SK-N-SH treated with all-trans-retinoic acid at 6 μM for 48 hours (cell line): Measurements from ENCODE around the gene C4orf36.
"Not testable (repeated sequence)": the region's sequence is repeated elsewhere in the genome, so short reads cannot be mapped to it uniquely, and the experiment has no call there.

Experiments used
- ATAC-seq: fragments of 200-7000 bp; cut with Tn5 transposase; 3 replicates; pipeline ENCODE4 v1.9.1; 2020; ENCODE audit warnings: mild to moderate bottlenecking, moderate library complexity
- BACH2 ChIP-seq: fragments of 250-450 bp; sonication (Bioruptor Pico); IDR thresholded peaks from 2 replicates; pipeline ENCODE4 v1.9.0; 2021; ENCODE audit warnings: mild to moderate bottlenecking, borderline replicate concordance
- CREB5 ChIP-seq: fragments of 250-450 bp; sonication (Bioruptor Pico); IDR thresholded peaks from 2 replicates; pipeline ENCODE4 v1.5.1; 2020; ENCODE audit warnings: low read depth, mild to moderate bottlenecking, moderate library complexity
- CSDC2 ChIP-seq: fragments of 250-450 bp; sonication (Bioruptor Pico); IDR thresholded peaks from 2 replicates; pipeline ENCODE4 v1.5.0; 2020; ENCODE audit warnings: mild to moderate bottlenecking, moderate library complexity
- ESRRG ChIP-seq: fragments of 250-450 bp; sonication (Bioruptor Pico); IDR thresholded peaks from 2 replicates; pipeline ENCODE4 v1.6.1; 2021; ENCODE audit warnings: mild to moderate bottlenecking
- ISL1 ChIP-seq: fragments of 250-450 bp; sonication (Bioruptor Pico); IDR thresholded peaks from 2 replicates; pipeline ENCODE4 v2.1.2; 2022; ENCODE audit warnings: mild to moderate bottlenecking, moderate library complexity
- OSR1 ChIP-seq: fragments of 250-450 bp; sonication (Bioruptor Pico); IDR thresholded peaks from 2 replicates; pipeline ENCODE4 v1.8.0; 2022; ENCODE audit warnings: moderate library complexity, mild to moderate bottlenecking, inconsistent platforms
- POU6F1 ChIP-seq: fragments of 250-450 bp; sonication (Bioruptor Pico); IDR thresholded peaks from 2 replicates; pipeline ENCODE4 v1.8.0; 2021; ENCODE audit warnings: low read depth, mild to moderate bottlenecking, moderate library complexity, borderline replicate concordance
- PPARA ChIP-seq: fragments of 250-450 bp; sonication (Bioruptor Pico); IDR thresholded peaks from 2 replicates; pipeline ENCODE4 v1.5.0; 2020; ENCODE audit warnings: mild to moderate bottlenecking, borderline replicate concordance
- RARB ChIP-seq: fragments of 250-450 bp; sonication (Bioruptor Pico); IDR thresholded peaks from 2 replicates; pipeline ENCODE4 v1.8.0; 2021; ENCODE audit warnings: mild to moderate bottlenecking, moderate library complexity
- TCF4 ChIP-seq: fragments of 250-450 bp; sonication (Bioruptor Pico); IDR thresholded peaks from 2 replicates; pipeline ENCODE4 v1.8.0; 2021; ENCODE audit warnings: mild to moderate bottlenecking, moderate library complexity, borderline replicate concordance
- TOX ChIP-seq: fragments of 250-450 bp; sonication (Bioruptor Pico); IDR thresholded peaks from 2 replicates; pipeline ENCODE4 v1.8.0; 2021; ENCODE audit warnings: mild to moderate bottlenecking, moderate library complexity, borderline replicate concordance
- ZC3H10 ChIP-seq: fragments of 250-450 bp; sonication (Bioruptor Pico); IDR thresholded peaks from 2 replicates; pipeline ENCODE4 v1.5.1; 2021; ENCODE audit warnings: mild to moderate bottlenecking, moderate library complexity
- ZFP3 ChIP-seq: fragments of 250-450 bp; sonication (Bioruptor Pico); IDR thresholded peaks from 2 replicates; pipeline ENCODE4 v1.5.0; 2020; ENCODE audit warnings: mild to moderate bottlenecking, moderate library complexity
- ZFP30 ChIP-seq: fragments of 450-650 bp; formaldehyde crosslinking; IDR thresholded peaks from 2 replicates; pipeline ENCODE4 v1.5.0; 2022; ENCODE audit warnings: mild to moderate bottlenecking, moderate library complexity
- ZNF565 ChIP-seq: fragments of 450-650 bp; formaldehyde crosslinking; conservative IDR thresholded peaks from 2 replicates; pipeline ENCODE4 v1.5.0; 2020; ENCODE audit warnings: low read depth, mild to moderate bottlenecking, moderate library complexity
- ZNF70 ChIP-seq: fragments of 450-650 bp; formaldehyde crosslinking; IDR thresholded peaks from 2 replicates; pipeline ENCODE4 v1.5.0; 2020; ENCODE audit warnings: mild to moderate bottlenecking, moderate library complexity
- ZNF8 ChIP-seq: fragments of 450-650 bp; formaldehyde crosslinking; IDR thresholded peaks from 2 replicates; pipeline ENCODE4 v1.5.0; 2020; ENCODE audit warnings: mild to moderate bottlenecking, moderate library complexity
- TF ChIP-seq, protein P1 (sequence below): fragments of 250-450 bp; sonication (Bioruptor Pico); IDR thresholded peaks from 2 replicates; pipeline ENCODE4 v1.5.1; 2021; ENCODE audit warnings: mild to moderate bottlenecking, moderate library complexity
- TF ChIP-seq, protein P2 (sequence below): fragments of 250-450 bp; sonication (Bioruptor Pico); IDR thresholded peaks from 2 replicates; pipeline ENCODE4 v1.8.0; 2020; ENCODE audit warnings: mild to moderate bottlenecking, moderate library complexity, borderline replicate concordance
- TF ChIP-seq, protein P3 (sequence below): fragments of 250-450 bp; sonication (Bioruptor Pico); IDR thresholded peaks from 2 replicates; pipeline ENCODE4 v1.5.0; 2020; ENCODE audit warnings: mild to moderate bottlenecking, moderate library complexity

C4orf36 gene

DNA sequence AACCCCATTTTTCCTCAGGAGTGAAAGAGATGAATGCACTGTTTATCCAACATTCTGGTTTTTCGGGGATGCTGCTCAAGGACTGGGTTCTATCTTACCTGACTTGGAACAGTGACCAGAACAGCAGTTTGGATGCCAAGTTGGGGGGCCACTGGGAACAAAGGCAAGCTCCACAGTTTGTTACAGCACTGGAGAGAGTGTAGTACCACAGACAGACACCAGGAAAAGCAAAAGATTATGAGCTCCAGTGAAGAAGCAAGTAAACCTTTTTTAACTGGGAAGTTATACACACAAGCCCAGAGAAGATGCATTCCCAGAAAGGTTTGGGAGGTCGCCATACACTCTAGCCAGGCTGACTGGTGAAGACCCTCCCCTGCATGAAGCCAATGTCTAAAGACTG is 13.6 kb downstream of the C4orf36 start:
- no peak for ATAC-seq

GRCh38 chr4:86876894-86877685 is 15.1 kb downstream of the C4orf36 start:
- ATAC-seq: no peak
- TF ChIP-seq TCF4 (CRISPR knock-in tag) (no peak), CREB5 (CRISPR knock-in tag) (no peak), ZNF8 (CRISPR knock-in tag) (no peak), OSR1 (no peak), ZFP30 (CRISPR knock-in tag) (no peak), ESRRG (CRISPR knock-in tag) (no peak), ZFP3 (no peak), CSDC2 (CRISPR knock-in tag) (no peak), ZNF70 (no peak), ISL1 (no peak), PPARA (CRISPR knock-in tag) (no peak), BACH2 (CRISPR knock-in tag) (no peak), ZC3H10 (CRISPR knock-in tag) (no peak), RARB (no peak)
- TF ChIP-seq, protein P1, sequence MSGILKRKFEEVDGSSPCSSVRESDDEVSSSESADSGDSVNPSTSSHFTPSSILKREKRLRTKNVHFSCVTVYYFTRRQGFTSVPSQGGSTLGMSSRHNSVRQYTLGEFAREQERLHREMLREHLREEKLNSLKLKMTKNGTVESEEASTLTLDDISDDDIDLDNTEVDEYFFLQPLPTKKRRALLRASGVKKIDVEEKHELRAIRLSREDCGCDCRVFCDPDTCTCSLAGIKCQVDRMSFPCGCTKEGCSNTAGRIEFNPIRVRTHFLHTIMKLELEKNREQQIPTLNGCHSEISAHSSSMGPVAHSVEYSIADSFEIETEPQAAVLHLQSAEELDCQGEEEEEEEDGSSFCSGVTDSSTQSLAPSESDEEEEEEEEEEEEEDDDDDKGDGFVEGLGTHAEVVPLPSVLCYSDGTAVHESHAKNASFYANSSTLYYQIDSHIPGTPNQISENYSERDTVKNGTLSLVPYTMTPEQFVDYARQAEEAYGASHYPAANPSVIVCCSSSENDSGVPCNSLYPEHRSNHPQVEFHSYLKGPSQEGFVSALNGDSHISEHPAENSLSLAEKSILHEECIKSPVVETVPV (CRISPR knock-in tag): no peak
- TF ChIP-seq, protein P2, sequence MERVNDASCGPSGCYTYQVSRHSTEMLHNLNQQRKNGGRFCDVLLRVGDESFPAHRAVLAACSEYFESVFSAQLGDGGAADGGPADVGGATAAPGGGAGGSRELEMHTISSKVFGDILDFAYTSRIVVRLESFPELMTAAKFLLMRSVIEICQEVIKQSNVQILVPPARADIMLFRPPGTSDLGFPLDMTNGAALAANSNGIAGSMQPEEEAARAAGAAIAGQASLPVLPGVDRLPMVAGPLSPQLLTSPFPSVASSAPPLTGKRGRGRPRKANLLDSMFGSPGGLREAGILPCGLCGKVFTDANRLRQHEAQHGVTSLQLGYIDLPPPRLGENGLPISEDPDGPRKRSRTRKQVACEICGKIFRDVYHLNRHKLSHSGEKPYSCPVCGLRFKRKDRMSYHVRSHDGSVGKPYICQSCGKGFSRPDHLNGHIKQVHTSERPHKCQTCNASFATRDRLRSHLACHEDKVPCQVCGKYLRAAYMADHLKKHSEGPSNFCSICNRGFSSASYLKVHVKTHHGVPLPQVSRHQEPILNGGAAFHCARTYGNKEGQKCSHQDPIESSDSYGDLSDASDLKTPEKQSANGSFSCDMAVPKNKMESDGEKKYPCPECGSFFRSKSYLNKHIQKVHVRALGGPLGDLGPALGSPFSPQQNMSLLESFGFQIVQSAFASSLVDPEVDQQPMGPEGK (CRISPR knock-in tag): no peak
- TF ChIP-seq, protein P3, sequence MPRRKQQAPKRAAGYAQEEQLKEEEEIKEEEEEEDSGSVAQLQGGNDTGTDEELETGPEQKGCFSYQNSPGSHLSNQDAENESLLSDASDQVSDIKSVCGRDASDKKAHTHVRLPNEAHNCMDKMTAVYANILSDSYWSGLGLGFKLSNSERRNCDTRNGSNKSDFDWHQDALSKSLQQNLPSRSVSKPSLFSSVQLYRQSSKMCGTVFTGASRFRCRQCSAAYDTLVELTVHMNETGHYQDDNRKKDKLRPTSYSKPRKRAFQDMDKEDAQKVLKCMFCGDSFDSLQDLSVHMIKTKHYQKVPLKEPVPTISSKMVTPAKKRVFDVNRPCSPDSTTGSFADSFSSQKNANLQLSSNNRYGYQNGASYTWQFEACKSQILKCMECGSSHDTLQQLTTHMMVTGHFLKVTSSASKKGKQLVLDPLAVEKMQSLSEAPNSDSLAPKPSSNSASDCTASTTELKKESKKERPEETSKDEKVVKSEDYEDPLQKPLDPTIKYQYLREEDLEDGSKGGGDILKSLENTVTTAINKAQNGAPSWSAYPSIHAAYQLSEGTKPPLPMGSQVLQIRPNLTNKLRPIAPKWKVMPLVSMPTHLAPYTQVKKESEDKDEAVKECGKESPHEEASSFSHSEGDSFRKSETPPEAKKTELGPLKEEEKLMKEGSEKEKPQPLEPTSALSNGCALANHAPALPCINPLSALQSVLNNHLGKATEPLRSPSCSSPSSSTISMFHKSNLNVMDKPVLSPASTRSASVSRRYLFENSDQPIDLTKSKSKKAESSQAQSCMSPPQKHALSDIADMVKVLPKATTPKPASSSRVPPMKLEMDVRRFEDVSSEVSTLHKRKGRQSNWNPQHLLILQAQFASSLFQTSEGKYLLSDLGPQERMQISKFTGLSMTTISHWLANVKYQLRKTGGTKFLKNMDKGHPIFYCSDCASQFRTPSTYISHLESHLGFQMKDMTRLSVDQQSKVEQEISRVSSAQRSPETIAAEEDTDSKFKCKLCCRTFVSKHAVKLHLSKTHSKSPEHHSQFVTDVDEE: no peak

More for the DNA sequence above, 13.6 kb downstream of the C4orf36 start:
- TF ChIP-seq TOX (CRISPR knock-in tag): no peak
- TF ChIP-seq TCF4 (CRISPR knock-in tag): no peak
- no peak for TF ChIP-seq ESRRG (CRISPR knock-in tag)
- no peak for TF ChIP-seq BACH2 (CRISPR knock-in tag)
- TF ChIP-seq RARB: no peak
- TF ChIP-seq ZFP30 (CRISPR knock-in tag): no peak
- no peak for TF ChIP-seq ZC3H10 (CRISPR knock-in tag)
- TF ChIP-seq ZFP3: no peak
- TF ChIP-seq CREB5 (CRISPR knock-in tag): no peak
- TF ChIP-seq ZNF8 (CRISPR knock-in tag): no peak
- TF ChIP-seq, all 23 proteins: peak for 0

DNA sequence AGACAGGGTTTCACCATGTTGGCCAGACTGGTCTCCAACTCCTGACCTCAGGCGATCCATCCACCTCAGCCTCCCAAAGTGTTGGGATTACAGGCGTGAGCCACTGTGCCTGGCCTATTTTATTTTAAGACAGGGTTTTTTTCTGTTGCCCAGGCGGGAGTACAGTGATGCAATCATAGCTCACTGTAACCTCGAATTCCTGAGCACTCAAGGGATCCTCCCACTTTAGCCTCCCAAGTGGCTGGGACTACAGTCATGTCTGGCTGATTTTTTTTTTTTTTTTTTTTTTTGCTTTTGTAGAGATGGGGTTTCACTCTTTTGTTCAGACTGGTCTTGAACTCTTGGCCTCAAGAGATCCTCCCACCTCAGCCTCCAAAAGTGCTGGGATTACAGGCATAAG is 16.8 kb downstream of the C4orf36 start:
- not testable (repeated sequence) for ATAC-seq

- ATAC-seq: no peak
- TF ChIP-seq, protein P1 (CRISPR knock-in tag): no peak
- TF ChIP-seq ZC3H10 (CRISPR knock-in tag): no peak
- no peak for TF ChIP-seq ZNF565
- TF ChIP-seq POU6F1 (CRISPR knock-in tag): no peak
- TF ChIP-seq, protein P2 (CRISPR knock-in tag): no peak
Measured at GRCh38 chr4:86872135-86872534, 20.1 kb downstream of the C4orf36 start.
